SHP77 (cell line): ENCODE data around the gene CSE1L.
A peak's percentile ranks its signal among the peaks of the same experiment; 100 is the strongest.
"Not testable (repeated sequence)": the region's sequence is repeated elsewhere in the genome, so short reads cannot be mapped to it uniquely, and the experiment has no call there.

Experiments used
- DNase-seq, 2 experiments: peaks; one replicate each; lab custom pipeline; 2025; lab: John Stamatoyannopoulos, UW

The CSE1L gene, protein sequence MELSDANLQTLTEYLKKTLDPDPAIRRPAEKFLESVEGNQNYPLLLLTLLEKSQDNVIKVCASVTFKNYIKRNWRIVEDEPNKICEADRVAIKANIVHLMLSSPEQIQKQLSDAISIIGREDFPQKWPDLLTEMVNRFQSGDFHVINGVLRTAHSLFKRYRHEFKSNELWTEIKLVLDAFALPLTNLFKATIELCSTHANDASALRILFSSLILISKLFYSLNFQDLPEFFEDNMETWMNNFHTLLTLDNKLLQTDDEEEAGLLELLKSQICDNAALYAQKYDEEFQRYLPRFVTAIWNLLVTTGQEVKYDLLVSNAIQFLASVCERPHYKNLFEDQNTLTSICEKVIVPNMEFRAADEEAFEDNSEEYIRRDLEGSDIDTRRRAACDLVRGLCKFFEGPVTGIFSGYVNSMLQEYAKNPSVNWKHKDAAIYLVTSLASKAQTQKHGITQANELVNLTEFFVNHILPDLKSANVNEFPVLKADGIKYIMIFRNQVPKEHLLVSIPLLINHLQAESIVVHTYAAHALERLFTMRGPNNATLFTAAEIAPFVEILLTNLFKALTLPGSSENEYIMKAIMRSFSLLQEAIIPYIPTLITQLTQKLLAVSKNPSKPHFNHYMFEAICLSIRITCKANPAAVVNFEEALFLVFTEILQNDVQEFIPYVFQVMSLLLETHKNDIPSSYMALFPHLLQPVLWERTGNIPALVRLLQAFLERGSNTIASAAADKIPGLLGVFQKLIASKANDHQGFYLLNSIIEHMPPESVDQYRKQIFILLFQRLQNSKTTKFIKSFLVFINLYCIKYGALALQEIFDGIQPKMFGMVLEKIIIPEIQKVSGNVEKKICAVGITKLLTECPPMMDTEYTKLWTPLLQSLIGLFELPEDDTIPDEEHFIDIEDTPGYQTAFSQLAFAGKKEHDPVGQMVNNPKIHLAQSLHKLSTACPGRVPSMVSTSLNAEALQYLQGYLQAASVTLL

GRCh38 chr20:49046087-49046900 is at the start of gene CSE1L:
Gene CSE1L, plus strand, starts transcription at chr20:49046312. Its CDS starts 12,152 bp downstream, at chr20:49058464.
- peak; percentile 86 to 92 for DNase-seq

DNA sequence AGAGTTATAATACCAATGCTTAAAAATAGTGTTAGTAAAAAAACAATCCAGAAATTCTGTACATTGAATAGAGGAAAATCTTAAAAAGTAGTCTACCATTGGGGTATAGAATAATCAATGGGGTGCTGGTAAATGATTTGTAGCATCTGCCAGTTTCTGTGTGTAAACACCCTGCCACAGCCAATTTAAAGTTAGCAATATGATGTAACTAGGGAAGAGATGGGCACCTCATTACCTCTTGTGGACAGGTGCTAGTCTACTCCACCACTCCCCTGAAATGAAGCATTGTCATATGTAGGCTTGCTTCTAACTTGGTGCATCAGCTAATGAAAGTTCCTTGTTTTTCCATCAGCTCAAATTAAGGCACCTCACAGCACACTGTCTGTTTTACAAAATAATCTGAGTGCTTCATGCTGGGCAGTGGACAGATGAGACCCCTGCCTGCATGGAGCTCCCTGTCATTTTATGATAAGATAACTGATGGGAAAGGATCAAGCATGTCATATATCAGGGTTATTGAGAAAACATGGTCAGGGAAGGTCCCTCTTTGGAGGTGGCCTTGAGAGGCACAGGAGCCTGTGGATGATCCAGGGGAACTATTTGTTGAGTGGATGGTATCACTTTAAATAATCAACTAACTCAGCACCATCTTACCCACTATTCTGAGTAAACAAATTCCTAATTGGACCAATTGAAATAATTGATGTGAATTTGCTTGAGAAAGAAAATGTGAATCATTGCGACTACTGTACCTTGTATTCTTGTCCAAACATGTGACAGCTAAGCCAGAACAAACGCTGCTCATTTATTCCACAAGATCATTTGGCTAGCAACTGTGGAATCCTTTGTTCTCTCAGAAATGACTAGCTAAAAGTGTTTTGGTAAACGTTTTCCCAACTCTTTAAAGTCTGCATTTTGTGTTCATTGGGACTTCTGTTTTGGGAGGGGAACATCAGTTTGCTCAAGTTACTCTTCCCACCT is 45.9 kb upstream of the CSE1L start:
- DNase-seq: no peak

DNA sequence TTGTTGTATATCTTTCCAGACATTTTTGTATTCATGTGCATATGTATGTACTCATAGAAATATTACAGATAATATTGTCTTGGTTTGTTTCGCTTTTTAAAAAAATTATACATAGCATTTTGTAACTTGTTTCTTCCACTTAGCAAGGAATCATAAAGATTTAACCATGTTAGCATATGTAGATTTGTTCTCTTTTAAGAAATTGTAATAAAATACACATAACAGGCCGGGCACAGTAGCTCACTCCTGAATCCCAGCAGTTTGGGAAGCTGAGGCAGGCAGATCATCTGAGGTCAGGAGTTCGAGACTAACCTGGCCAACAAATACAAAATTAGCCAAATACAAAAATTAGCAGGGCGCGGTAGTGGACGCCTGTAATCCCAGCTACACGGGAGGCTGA is 44.4 kb upstream of the CSE1L start:
- DNase-seq: no peak

GRCh38 chr20:49006446-49006980 is 39.6 kb upstream of the CSE1L start:
- DNase-seq: no peak

DNA sequence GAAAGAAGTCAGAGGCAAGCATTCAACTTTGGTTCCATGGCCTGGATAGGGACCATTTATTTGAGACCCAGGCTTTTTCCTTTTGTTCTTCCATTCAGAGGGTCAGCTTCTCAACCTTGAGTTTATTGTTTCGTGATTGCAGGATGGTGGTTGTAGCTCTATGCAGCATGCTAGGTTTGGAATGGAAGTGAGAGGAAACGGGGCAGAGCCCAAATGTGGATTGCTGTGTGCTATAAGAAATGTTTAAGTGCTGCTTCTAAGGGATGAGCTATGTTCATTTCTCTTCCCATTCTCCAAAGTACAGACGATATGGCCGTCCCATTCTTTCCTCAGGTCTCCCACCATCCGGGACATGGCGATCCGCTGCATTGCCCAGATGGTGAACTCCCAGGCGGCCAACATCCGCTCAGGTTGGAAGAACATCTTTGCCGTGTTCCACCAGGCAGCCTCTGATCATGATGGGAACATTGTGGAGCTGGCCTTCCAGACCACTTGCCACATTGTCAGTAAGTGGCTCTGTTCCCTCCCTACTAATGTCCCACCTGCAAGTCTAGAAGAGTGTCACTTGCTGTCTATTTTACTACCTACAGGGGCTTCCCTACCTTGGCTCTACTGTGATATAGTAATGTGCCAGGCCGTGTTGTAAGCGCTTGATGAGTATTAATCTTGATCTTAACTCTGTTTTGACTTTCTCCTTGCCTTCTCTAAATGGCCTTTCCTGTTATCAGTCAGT is 36.0 kb upstream of the CSE1L start:
- DNase-seq: no peak

DNA sequence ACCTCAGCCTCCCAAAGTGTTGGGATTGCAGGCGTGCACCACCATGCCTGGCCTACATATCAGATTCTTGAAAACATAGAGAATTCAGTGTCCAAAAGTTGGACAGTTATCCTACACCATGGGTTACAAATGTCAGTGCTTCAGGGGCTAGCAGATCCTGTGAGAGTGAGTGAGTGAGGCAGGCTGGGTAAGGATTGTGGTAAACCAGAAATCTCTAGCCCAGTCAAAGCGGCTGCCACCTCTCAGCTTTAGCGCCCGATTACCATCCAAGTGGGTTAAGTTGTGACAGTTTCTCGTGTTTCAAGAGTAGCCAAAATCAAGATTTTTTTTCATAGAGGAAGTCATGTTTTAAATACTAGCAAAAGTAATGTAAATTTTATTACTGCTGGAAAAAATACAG is 21.9 kb upstream of the CSE1L start:
- no peak for DNase-seq

DNA sequence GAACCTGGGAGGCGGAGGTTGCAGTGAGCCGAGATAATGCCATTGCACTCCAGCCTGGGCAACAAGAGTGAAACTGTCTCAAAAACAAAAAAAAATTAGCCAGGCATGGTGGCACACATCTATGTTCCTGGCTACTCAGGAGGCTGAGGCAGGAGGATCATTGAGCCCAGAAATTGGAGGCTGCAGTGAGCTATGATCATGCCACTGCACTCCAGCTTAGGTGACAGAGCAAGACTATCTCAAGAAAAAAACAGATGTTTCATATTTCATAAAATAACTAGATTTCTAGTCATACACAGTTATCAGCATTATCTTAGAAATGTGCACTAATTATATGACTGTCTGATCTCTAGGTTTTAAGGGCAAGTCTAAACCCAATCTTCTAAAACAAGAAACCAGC is 17.9 kb upstream of the CSE1L start:
- DNase-seq: not testable (repeated sequence)

DNA sequence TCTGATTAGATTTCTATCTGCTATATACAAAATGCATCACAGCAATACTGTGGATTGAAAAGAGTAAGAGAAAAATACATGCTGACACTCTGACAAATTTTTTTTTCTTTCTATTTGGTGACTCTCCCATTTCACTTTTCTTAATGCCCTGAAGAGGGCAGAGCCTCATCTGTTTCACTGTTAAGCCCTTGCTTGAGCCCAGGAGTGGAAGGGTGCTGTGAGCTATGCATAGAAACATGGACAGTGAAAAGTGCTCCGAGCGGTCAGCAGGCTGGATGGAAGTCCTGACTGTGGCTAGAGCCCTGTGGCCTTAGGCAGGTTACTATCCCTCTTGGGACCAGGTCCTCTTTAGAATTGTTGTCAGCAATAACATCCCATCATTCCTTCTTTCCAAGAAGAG is 17.4 kb upstream of the CSE1L start:
- DNase-seq: peak in 1 of 2 experiments; percentile 6

- DNase-seq: no peak
Observed at GRCh38 chr20:49029203-49029602, 16.9 kb upstream of the CSE1L start.

- no peak for DNase-seq
Observed at GRCh38 chr20:49030954-49031619, 15.0 kb upstream of the CSE1L start.

DNA sequence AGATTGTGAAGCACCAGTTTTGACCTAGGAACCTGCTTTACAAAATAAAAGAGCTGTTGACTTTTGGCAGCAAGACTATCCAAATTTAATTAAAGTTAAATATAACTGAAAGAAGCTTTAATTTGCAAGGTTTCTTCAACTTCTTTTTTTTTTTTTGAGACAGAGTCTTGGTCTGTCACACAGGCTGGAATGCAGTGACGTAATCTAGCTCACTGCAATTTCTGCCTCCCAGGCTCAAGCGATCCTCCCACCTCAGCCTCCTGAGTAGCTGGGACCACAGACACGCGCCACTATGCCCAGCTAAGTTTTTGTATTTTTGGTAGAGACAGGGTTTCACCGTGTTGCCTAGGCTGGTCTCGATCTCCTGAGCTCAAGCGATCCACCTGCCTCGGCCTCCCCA is 13.7 kb upstream of the CSE1L start:
- no peak for DNase-seq

GRCh38 chr20:49034070-49034732 is 11.9 kb upstream of the CSE1L start:
- no peak for DNase-seq

DNA sequence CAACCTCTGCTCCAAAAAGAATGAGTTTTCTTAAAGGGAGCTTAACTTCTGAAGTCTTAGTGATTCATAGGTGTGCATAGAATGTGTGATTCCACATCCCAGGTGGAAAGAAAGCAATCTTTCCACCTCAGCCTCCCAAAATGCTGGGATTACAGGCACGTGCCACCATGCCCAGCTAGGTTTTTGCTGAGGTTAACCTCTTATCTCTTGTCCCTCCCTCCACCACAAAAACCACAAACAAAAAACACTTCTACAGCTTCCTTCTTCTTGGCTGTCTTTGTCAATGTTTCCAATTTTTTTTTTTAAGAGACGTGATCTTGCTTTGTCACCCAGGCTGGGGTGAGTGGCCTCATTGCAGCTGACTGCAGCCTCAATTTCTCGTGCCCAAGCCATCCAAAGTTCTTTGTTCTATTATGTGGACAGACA is 8.1 kb upstream of the CSE1L start:
- no peak for DNase-seq

- DNase-seq: no peak
Observed at GRCh38 chr20:49039854-49040253, 6.3 kb upstream of the CSE1L start.

DNA sequence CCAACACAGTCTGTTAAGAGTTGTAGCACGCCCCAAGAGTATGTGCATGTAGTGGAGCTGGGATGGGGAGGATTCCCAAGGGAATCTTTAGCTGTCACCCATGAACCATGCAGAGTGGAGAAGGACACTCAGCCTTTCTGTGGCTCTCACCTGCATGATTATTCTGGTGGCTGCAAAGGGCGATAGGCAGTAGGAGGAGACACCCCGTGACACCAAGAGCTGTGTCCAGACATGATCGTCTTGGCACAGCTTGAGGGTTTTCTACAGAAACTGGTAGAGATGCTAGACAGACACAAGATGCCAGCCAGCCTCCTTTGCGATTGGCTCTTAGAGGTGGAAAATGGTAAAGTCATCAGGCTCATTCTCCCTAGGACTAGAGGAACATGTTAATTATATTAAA is 3.1 kb upstream of the CSE1L start:
- no peak for DNase-seq

GRCh38 chr20:49045440-49046086 is 549 bp upstream of the CSE1L start:
- DNase-seq: no peak

- DNase-seq: no peak
Observed at GRCh38 chr20:49052334-49052733, 6.2 kb downstream of the CSE1L start.

GRCh38 chr20:49054056-49054643 is 8.0 kb downstream of the CSE1L start:
- DNase-seq: no peak
